NCI-H2029 treated with DMSO at 0.1 percent for 48 hours (cell line): Measurements from ENCODE around the gene CD247.

ENCODE experiments used
- DNase-seq: peaks from one replicate; lab custom pipeline; 2025; lab: John Stamatoyannopoulos, UW

The CD247 gene

GRCh38 chr1:167512046-167512654 is 6.2 kb downstream of the CD247 start:
- no peak for DNase-seq

DNA sequence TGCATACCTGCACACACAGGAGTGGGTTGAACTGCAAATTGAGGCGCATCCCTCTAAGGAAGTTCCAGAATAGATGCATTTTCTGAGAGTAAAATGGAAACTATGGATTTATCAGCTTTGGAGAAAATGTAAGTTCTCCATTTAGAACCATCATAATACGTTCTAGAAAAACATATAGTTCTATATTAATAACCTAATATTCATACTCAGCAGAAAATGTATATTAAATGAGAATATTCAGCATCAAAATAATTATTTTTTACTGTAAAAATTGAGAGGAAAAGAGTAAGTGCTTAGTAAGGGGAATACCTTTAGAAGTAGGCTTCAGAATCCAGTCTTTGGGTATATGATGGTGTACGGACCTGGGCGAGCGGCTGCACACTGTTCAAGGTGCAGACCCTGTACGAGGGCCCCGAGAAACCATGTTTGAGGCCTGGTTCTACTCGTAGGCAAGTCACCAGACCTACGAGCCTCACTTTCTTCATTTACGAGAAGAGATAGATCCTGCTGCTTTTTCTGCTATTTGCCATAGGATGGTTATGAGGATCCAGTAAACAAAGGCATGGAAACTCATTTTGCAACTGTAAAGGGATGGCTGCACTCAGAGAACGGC is 6.8 kb downstream of the CD247 start:
- DNase-seq = no peak

DNA sequence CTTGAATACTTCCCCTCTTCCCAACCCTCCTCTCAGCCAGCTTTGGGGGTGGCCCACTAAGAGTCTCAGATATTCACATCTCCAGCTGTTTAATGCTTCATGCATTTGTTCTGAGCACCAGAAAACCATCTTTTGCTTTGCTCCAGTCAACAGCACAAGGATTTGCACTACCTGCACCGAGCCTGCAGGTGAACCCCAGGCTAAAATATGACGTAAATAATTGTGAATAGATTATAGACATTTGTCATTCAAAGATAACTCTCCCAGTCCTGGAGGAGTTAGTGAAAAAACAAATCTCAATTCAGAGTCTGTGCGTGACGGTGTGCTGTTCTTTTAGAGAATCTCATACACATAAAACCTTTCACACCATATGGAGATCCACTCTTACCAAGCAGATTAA is 7.4 kb downstream of the CD247 start:
- no peak for DNase-seq

GRCh38 chr1:167510244-167510643 is 8.1 kb downstream of the CD247 start:
- DNase-seq = no peak

- DNase-seq = no peak
These were observed 8.7 kb downstream of the CD247 start for GRCh38 chr1:167509587-167509986.

GRCh38 chr1:167507719-167508118 is 10.6 kb downstream of the CD247 start:
- DNase-seq = no peak

GRCh38 chr1:167504467-167504827 is 13.9 kb downstream of the CD247 start:
- DNase-seq = no peak

DNA sequence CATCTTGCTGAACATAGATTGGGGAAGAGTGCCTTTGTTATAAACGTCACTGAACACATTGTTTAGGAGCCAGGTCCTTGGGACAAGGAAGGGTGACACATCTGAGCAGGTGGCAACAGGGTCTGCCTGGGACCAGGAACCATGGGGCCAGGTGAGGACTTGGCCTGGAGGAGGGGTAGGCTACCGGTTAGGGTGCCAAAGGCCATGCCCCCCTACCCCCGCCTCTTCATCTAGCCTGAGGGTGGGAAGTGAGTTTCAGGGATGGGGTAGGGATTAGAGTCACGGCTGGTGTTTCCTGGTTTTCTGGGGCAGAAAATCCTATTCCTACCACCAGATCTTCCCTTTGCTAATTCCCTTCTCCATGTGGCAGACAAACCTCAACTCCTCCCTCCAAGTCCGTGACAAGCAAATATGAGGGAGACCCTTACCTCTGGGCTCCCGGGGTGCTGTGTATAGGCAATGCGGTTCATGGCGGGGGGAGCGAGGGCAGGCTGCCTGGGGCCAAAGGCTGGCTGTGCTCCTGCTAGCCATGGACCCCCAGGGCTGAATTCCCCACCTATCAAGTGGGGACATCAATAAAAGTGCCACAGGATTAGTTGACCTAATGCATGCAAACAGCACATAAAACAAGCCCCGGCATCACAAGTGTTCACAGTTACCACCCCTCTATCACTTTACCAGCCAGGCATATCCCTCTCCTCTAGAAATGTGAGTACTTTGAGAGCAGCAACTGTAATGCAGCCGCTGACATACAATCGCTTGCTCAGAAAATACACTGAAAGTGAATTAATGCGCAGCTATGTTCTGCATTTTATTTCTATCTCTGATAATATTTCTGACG is 14.5 kb downstream of the CD247 start:
- no peak for DNase-seq

DNA sequence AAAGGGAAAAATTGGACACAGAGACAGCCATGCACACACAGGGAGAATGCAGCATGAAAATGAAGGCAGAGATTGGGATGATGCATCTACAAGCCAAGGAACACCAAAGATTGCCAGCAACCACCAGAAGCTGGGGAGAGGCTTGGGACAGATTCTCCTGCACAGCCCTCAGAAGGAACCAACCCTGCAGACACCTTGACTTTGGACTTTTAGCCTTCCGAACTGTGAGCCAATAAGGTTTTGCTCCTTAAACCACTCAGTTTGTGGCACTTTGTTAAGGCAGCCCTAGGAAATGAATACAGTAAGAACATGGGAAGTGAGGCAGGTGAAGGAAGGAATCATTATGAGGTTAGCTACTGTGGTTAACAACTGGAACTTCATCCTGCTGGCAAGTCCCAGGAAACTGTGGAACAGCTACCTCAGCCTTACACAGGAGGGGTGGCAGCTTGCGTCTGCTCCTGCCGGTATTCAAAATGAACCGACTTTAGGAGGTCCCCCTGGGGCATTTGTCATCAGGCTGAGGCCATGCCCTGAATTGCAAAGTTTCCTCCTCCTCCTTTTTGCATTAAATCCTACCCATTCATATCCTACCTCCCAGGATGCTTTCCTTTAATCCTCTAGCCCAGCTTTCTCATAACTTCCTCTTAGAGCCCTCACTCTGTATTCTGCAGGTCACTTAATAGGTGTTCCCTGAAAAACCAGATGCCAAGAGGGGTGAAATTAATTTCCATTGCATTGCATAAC is 15.4 kb downstream of the CD247 start:
- no peak for DNase-seq

GRCh38 chr1:167502192-167502551 is 16.2 kb downstream of the CD247 start:
- DNase-seq = no peak

DNA sequence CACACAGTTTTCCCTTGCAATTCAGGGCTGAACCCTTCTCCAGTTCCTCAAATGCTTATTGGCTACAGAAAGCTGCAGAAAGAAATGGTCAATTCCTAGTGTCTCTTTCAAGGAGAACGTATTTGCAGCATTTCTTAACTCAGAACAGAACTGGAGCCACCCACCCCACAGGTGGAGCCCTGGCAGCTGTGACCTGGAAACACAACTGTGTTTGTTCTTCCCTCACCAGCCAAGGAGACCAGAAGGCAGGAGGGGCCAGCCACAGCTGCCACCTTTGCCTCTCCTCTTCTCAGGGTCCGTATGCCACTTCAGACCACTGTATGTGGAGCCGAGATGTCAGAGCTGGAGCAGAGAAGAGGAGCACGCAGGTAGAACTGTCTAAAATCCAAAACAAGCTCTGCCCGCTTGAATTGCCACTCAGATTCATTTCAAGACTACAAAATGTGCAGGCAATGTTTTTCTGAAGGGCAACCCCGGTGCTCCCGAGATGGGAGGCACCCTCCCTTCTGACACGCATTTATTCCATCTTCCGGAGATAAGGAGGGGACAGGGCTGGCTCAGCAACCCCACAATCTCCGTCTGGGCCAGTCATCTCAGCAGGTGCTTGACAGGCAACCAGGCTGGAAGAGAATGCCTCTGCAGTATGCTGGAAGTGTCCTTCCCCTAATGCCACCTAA is 16.7 kb downstream of the CD247 start:
- DNase-seq = no peak

- DNase-seq = no peak
These were observed 18.0 kb downstream of the CD247 start for GRCh38 chr1:167500283-167500860.

DNA sequence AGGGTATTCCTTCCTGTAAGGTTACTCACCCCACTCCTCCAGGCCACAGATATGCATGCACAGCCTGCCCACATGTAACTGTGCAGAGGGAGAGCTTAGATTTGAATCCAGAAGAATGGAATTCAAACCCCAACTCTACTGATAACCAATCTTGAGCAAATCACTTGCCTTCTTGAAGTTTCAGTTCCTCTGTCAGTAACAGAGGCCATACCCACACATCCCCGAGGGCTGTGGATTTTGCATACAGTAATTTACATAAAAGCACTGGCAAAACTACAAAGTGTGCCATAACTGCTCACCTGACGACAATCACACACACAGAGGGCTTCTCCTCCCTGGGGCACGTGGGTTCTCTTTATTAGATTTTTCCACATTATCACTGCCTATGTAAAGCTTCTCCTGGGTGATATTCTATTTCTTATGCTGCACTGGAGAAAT is 18.6 kb downstream of the CD247 start:
- no peak for DNase-seq

GRCh38 chr1:167499106-167499505 is 19.2 kb downstream of the CD247 start:
- no peak for DNase-seq

DNA sequence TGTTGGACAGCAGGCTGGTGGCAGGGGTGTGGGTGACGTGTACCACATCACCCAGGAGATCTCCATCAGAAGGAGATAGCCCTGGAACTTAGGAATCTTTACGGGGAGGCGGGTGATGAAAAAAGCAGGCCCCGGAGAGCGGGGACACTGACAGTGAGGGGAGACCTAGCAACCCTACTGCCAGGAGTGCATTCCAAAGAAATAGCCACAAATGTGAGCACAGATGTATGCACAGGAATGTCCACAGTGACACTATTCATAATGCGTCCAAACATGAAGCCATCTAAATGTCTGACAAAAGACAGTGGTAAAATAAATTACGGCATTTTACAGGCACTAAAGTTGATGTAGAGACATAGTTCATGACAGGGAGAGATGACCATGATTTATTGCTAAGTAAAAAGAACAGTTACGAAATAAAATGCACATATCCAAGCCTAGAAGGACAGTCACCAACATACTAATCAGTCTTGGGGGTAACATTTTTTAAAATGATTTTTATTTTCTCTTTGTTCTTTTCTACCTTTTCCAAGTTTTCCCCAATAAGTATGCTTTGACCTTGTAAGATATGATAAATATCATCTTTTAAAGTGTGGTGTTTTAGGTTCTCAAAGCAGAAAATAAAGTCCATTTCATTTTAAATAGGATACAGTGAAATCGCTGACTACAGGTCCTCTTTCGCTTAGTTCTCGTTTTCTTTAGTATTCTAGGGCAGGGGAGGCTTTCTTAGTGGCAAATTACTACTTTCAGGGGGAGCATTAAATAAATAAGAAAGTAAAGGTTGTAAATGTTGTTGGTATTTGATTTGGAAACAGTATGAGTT is 21.3 kb downstream of the CD247 start:
- no peak for DNase-seq

GRCh38 chr1:167493372-167493771 is 25.0 kb downstream of the CD247 start:
- DNase-seq = no peak

DNA sequence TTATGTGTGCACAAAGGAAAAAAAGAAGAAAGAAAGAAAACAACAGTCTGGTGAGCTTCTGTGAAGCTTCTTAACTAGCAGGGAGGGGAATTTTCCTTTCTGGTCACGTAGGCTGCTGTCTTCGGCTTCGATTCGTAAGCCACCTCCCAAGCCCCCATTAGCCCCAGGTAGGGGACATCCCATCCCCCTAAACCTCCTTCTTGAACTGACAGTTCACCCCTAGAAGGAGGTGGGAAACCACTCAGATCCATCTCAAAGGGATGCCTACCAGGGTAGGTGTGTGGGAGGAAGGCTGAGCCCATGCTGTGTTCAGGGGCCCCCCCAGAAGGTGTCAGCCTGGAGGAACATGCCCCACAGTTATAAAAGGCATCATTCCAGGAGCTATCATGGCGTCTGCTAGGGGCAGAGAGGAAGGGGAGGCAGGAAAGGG is 25.8 kb downstream of the CD247 start:
- no peak for DNase-seq

DNA sequence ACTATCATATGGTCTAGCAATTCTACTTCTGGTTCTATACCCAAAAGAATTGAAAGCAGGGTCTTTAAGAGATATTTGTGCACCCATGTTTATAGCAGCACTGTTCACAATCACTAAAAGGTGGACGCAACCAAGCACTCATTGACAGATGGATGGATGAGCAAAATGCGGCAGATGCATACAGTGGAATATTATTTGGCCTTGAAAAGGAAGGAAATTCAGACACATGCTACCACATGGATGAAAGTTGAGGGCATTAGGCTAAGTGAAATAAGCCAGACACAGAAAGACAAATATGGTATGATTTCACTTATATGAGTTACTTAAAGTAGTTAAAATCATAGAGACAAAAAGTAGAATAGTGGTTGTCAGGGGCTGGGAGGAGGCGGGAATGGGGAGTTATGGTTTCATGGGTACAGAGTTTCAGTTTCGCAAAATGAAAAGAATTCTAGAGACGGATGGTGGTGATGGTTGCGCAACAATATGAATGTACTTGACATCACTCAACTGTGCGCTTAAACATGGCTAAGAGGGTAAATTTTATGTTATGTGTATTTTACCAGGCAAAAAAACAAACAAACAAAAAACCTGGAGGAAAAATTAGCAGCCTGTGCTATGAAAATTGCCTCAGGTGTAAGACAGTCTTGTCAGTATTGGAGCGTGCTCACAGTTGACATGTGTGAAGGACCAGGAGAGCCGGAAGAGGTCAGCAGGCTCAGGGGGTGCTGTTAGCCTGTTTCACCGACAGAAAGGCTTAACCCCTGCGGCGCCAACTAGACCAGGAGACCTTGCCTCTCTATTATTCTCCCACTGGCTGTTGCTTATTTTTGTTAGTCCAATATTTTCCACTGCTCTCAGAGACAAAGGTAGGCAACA is 26.5 kb downstream of the CD247 start:
- DNase-seq = no peak

- DNase-seq = no peak
These were observed 27.6 kb downstream of the CD247 start for GRCh38 chr1:167490765-167491164.
